Fibroblast of lung (primary cell): ENCODE results near the gene DPH5. TPM values are rescaled to one million over a fixed set of nuclear protein-coding genes. Genes with fewer than 3 reads are reported as not detected.
"Not testable (repeated sequence)": the region's sequence is repeated elsewhere in the genome, so short reads cannot be mapped to it uniquely, and the experiment has no call there.

Experiments
- DNase-seq, 2 donors: peaks; one replicate each; pipeline versions ENCODE4 v3.0.0 to v3.0.0-alpha.2; 2010; ENCODE audit warnings: low read depth in 2 of 2
- H2AFZ ChIP-seq: 2 replicates; pipeline ENCODE4 v1.5.1; 2012; ENCODE audit warnings: low read length, control low read depth, inconsistent platforms
- H3K27ac ChIP-seq: 2 replicates; pipeline ENCODE4 v1.5.1; 2011; ENCODE audit warnings: low read length, control low read depth; ENCODE audit not compliant: insufficient read depth
- H3K27me3 ChIP-seq: 2 replicates; pipeline ENCODE4 v1.5.1; 2011; ENCODE audit warnings: mild to moderate bottlenecking, low read length; ENCODE audit not compliant: control insufficient read depth, insufficient read depth
- H3K36me3 ChIP-seq: 2 replicates; pipeline ENCODE4 v1.5.1; 2011; ENCODE audit warnings: low read length; ENCODE audit not compliant: control insufficient read depth, insufficient read depth
- H3K4me1 ChIP-seq: 2 replicates; pipeline ENCODE4 v1.5.1; 2011; ENCODE audit warnings: low read length; ENCODE audit not compliant: control insufficient read depth, insufficient read depth; ENCODE audit errors: extremely low read depth
- H3K4me2 ChIP-seq: 2 replicates; pipeline ENCODE4 v1.5.1; 2011; ENCODE audit warnings: low read length, control low read depth; ENCODE audit not compliant: insufficient read depth; ENCODE audit errors: extremely low read depth
- H3K4me3 ChIP-seq, 4 experiments: fragments of 200-600 bp in 1 of 4; sonication (generic) in 1 of 4; replicated peaks in 1 of 4; 2 replicates each; pipeline ENCODE4 v1.5.1; 2011 to 2016; ENCODE audit warnings: low read length in 4 of 4, low read depth in 3 of 4, mild to moderate bottlenecking in 3 of 4, control low read depth in 2 of 4, inconsistent platforms in 1 of 4, mixed read lengths in 1 of 4; ENCODE audit not compliant: insufficient read depth in 1 of 4; ENCODE audit errors: control extremely low read depth in 1 of 4
- H3K79me2 ChIP-seq: 2 replicates; pipeline ENCODE4 v1.5.1; 2012; ENCODE audit warnings: mild to moderate bottlenecking, low read length, inconsistent platforms; ENCODE audit not compliant: control insufficient read depth, insufficient read depth
- H3K9ac ChIP-seq: 2 replicates; pipeline ENCODE4 v1.5.1; 2011; ENCODE audit warnings: mild to moderate bottlenecking, low read length, control low read depth; ENCODE audit not compliant: insufficient read depth
- H3K9me3 ChIP-seq: 2 replicates; pipeline ENCODE4 v1.5.1; 2012; ENCODE audit warnings: low read depth, low read length; ENCODE audit not compliant: control insufficient read depth, insufficient read depth
- H4K20me1 ChIP-seq: 2 replicates; pipeline ENCODE4 v1.5.1; 2011; ENCODE audit warnings: low read length; ENCODE audit not compliant: control insufficient read depth, insufficient read depth; ENCODE audit errors: extremely low read depth
- CTCF ChIP-seq, 2 donors: IDR thresholded peaks in 1 of 2; conservative IDR thresholded peaks in 1 of 2; 1 replicate in 1 of 2; 2 replicates in 1 of 2; pipeline ENCODE4 v1.5.1; 2011 to 2012; ENCODE audit warnings: low read length in 2 of 2, control low read depth in 1 of 2, inconsistent platforms in 1 of 2, low read depth in 1 of 2, mild to moderate bottlenecking in 1 of 2
- EZH2 ChIP-seq: IDR thresholded peaks from 2 replicates; pipeline ENCODE4 v1.5.1; 2012; ENCODE audit warnings: low read length, control low read depth, mild to moderate bottlenecking; ENCODE audit errors: missing control alignments
- polyA plus RNA-seq, 2 donors: library from polyadenylated mRNA; depleted of rRNA in 1 of 2; stranded (reverse) in 1 of 2; unstranded in 1 of 2; fragments of >200 nt; gene quantifications; 2 replicates each; pipeline ENCODE4 v1.2.1, GENCODE V29; 2011 to 2012; ENCODE audit warnings: missing spikeins in 1 of 2
- total RNA-seq: library from RNA; depleted of rRNA; stranded (reverse); fragments of >200 nt; gene quantifications from 2 replicates; pipeline ENCODE4 v1.2.1, GENCODE V29; 2014

DPH5 gene
- total and polyA plus RNA-seq, 2 donors (not counting 1 experiment from before 2014, with no cell fraction given): 39.8 to 40.8 TPM

- TF ChIP-seq CTCF (conservative IDR thresholded peaks at IDR 0.05 in 1 of 2, IDR thresholded peaks at IDR 0.05 in 1 of 2; ENCODE audit: low read depth in 1 of 2, low read length in 2 of 2) (no peak), EZH2 (no peak)
- Histone ChIP-seq H3K27me3 (no peaks in the 10 kb centered on the region), H3K4me3 (no peak overlapping the region), H2AFZ (no peak overlapping the region), H3K4me1 (peaks cover 6% of the 10 kb centered on the region), H3K27ac (no peak overlapping the region), H3K36me3 (no peaks in the 10 kb centered on the region), H3K9ac (no peak overlapping the region), H3K9me3 (no peaks in the 10 kb centered on the region), H3K79me2 (no peaks in the 10 kb centered on the region), H3K4me2 (no peak overlapping the region), H4K20me1 (no peaks in the 10 kb centered on the region)
- no peak for DNase-seq
Measured at GRCh38 chr1:100952104-100952745, 73.4 kb downstream of the DPH5 start.

- peak; percentile 77 to 84 for DNase-seq
- no peak overlapping the region for H3K9ac ChIP-seq
- no peaks in the 10 kb centered on the region for H3K27me3 ChIP-seq
- H4K20me1 ChIP-seq: no peaks in the 10 kb centered on the region
- H3K4me3 ChIP-seq: no peak overlapping the region
- H3K36me3 ChIP-seq: no peaks in the 10 kb centered on the region
- H3K4me1 ChIP-seq: peaks cover 6% of the 10 kb centered on the region
- peak overlapping the region; percentile 35 for H3K4me2 ChIP-seq
- no peaks in the 10 kb centered on the region for H3K9me3 ChIP-seq
- peak overlapping the region; percentile 16 for H3K27ac ChIP-seq
- TF ChIP-seq CTCF (conservative IDR thresholded peaks at IDR 0.05 in 1 of 2, IDR thresholded peaks at IDR 0.05 in 1 of 2; ENCODE audit: low read depth in 1 of 2, low read length in 2 of 2) (no peak), EZH2 (no peak)
- no peak overlapping the region for H2AFZ ChIP-seq
- no peaks in the 10 kb centered on the region for H3K79me2 ChIP-seq
Measured at GRCh38 chr1:100950781-100951180, 74.8 kb downstream of the DPH5 start.

DNA sequence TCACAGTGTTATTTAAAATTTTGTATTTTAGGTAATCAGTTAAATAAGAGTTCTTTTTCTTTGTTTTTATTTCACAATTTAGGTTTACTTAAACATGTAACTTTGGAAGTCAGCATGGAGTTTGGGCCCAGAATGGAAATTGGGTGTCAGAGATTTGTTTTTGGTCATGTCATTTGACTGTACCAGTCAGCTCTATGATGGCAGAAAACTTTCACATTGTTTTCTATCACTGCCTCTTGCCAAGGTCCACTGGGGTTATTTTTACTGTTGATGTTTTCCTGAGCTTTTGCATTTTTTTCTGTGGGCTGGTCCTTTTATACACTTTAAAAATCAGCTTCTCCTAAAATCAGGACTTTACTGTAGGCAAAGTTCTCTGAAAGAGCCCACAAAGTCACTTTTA, 75.2 kb downstream of the DPH5 start:
- no peaks in the 10 kb centered on the region for H3K27me3 ChIP-seq
- no peaks in the 10 kb centered on the region for H3K9me3 ChIP-seq
- H3K4me3 ChIP-seq: no peak overlapping the region
- H3K9ac ChIP-seq: no peak overlapping the region
- H3K27ac ChIP-seq: peak overlapping the region; percentile 10
- H3K36me3 ChIP-seq: no peaks in the 10 kb centered on the region
- no peaks in the 10 kb centered on the region for H4K20me1 ChIP-seq
- peaks cover 6% of the 10 kb centered on the region for H3K4me1 ChIP-seq
- peak overlapping the region; percentile 35 for H3K4me2 ChIP-seq
- no peak overlapping the region for H2AFZ ChIP-seq
- DNase-seq: peak in 1 of 2 donors; percentile 70
- H3K79me2 ChIP-seq: no peaks in the 10 kb centered on the region
- TF ChIP-seq CTCF (conservative IDR thresholded peaks at IDR 0.05 in 1 of 2, IDR thresholded peaks at IDR 0.05 in 1 of 2; ENCODE audit: low read depth in 1 of 2, low read length in 2 of 2): no peak
- no peak for TF ChIP-seq EZH2

DNA sequence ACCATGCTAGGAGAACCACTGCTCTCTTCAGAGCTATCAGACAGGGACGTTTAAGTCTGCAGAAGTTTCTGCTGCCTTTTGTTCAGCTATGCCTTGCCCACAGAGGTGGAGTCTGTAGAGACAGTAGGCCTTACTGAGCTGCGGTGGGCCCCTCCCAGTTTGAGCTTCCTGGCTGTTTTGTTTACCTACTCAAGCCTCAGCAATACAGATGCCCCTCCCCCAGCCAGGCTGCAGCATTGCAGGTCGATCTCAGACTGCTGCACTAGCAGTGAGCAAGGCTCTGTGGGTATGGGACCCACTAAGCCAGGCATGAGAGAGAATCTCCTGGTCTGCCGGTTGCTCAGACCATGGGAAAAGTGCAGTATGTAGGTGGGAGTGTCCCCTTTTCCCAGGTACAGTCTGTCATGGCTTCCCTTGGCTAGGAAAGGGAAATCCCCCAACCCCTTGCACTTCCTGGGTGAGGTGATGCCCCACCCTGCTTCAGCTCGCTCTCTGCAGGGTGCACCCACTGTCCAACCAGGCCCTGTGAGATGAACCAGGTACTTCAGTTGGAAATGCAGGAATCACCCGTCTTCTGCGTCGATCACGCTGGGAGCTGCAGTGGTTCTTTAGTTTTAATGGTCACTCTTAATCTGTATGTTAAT, 75.9 kb downstream of the DPH5 start:
- H3K27me3 ChIP-seq, H3K79me2 ChIP-seq: not testable (repeated sequence)

More for the DNA sequence above, 75.9 kb downstream of the DPH5 start:
- H2AFZ ChIP-seq, H4K20me1 ChIP-seq, H3K9me3 ChIP-seq, H3K9ac ChIP-seq, H3K27ac ChIP-seq, H3K4me2 ChIP-seq, H3K4me3 ChIP-seq, H3K36me3 ChIP-seq, H3K4me1 ChIP-seq: not testable (repeated sequence)
- DNase-seq: peak; percentile 16 to 23
